IMR-90 (cell line): ENCODE measurements around the gene NAV2.

ENCODE experiments used
- CTCF ChIP-seq: conservative IDR thresholded peaks from 2 replicates; pipeline ENCODE4 v1.5.1; 2012; ENCODE audit warnings: mild to moderate bottlenecking, low read depth, low read length, improper control_type of control experiment
- POLR2A ChIP-seq: IDR thresholded peaks from 2 replicates; pipeline ENCODE4 v1.6.1; 2012; ENCODE audit warnings: mild to moderate bottlenecking, low read depth, low read length
- SMC3 ChIP-seq: fragments of 150-350 bp; IDR thresholded peaks from 2 replicates; pipeline ENCODE4 v1.6.1; 2016; ENCODE audit warnings: low read depth, mild to moderate bottlenecking, antibody characterized with exemption, low read length, moderate library complexity
- USF2 ChIP-seq: fragments of 150-350 bp; IDR thresholded peaks from 2 replicates; pipeline ENCODE4 v1.6.1; 2017; ENCODE audit warnings: mild to moderate bottlenecking, antibody characterized with exemption, low read length, low read depth

- TF ChIP-seq CTCF (no peak), USF2 (no peak), POLR2A (no peak), SMC3 (no peak)
These were observed 271.6 kb downstream of the NAV2 start for GRCh38 chr11:19984048-19984742.
